ENCODE measurements around the gene POLR3GL.

Gene POLR3GL

DNA sequence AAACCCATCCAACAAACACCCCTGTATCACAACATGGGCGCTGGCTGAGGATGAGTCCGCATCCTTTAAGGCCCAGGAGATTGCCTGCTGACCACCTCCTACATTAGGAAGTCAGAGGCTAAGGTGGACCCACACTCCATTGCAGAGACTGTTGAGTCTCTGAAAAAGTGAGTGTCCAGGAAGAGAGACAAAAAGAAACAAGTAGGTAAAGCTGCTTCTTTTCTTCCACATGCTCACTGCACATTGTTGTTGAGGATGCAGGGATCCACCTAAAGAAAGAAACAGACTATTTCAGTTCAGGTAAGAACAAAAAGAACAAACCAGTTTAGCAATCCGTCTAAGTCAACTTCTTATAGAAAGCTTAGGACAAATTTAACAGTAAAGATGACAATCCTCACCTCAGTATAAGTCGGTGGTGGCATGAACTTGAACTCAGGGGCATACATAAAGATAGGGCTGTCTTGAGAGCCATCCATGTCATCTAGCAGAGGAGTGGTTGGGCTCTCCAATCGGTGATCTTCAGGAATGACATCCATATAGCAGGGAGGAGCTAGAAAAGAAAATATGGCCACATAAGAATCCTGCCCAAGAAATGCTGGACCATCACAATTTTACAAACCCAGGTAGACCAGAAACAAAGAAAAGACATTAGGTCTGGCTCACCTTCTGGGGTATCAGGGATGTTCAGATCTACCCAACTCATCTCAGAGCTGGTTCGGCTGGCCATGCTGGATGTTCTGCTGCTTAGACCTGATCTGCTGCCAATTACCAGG, 29.3 kb downstream of the POLR3GL start:
- DNase-seq: no peak

DNA sequence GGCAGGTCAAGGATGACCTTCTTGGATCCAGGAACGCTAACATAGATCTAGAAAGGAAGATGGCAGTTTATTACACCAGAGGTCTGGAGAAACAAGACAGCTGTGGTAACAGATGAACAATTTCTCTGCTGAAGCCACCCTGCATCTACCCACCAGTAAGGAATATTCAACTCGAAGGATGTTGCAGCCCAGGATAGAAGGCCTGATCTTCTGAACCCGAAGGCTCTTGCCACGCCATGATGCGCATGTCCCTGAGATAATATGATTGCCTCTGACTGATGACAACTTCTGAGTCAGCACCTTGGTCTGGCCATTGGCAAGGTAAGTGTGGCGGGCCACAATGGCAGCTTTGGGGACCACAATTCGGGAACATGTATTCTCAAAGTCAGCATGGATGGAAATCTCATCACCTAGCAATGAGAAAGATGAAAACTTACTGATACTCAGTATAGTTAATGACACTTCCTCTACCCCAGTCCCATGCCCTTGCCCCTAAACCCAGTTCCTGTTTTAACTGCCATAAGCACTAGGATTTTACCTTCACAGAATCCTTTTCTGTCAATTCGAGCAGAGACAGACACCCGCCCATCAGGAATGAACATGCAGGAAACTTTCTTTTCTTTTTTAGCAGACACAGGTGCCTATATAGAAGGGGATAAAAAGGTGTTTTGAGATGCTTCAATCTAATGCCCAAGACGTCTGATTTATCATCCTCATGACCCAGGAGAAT, 30.1 kb downstream of the POLR3GL start:
- DNase-seq: no peak

DNA sequence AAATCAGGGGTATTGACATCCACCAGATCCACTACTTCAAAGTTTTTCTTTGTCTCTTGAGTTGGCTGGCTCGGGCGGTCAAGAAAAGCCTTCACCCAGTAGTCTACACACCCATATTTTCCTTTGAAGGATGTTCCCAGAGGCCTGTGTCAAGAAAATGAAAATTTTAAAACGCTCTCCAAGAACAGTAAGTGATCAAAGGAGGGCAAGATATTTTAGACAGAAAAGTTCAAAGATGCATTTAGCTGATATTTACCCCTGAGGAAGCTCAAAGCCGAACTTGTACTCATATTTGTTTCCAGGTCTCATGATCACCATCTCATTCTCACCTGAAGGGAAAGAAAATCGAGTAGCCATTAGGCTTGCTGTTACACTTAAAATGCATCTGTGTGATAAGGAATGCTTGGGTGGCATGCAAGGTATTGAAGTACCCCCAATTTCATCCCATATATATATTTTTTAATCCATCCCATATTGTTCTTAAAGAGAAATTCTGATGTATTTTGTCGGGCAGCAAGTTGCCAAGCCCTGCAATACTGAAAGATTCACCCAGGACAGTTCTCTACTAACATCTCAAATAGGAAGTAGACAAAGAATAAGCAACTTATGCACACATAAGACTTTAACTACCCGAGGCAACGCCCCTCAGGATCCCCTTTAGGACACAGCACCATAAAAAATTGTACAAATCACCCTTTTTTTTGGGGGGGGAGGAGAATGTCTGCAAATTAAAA, 30.8 kb downstream of the POLR3GL start:
- DNase-seq: no peak

DNA sequence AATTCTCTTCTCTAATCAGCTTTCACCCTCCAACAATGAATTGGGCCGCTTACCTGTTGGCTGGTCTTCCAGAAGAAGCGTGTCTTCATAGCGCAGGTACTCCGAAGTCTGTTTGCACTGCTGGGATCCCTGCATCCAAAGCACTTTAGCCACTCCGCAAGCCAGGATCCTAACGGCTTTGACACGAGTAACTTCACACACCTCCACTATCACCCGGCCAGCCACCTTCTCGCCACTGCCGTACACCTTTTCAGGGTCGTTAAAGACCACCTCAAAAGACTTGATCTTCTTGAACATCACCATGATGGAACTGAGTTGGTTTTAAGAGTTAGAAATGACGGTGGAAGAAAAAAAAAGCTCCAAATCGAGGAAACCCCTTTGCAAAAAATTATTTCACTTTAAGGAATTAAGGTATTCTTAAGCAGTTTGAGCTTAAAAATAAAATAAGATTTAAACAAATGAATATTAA, 31.5 kb downstream of the POLR3GL start:
- DNase-seq: no peak

DNA sequence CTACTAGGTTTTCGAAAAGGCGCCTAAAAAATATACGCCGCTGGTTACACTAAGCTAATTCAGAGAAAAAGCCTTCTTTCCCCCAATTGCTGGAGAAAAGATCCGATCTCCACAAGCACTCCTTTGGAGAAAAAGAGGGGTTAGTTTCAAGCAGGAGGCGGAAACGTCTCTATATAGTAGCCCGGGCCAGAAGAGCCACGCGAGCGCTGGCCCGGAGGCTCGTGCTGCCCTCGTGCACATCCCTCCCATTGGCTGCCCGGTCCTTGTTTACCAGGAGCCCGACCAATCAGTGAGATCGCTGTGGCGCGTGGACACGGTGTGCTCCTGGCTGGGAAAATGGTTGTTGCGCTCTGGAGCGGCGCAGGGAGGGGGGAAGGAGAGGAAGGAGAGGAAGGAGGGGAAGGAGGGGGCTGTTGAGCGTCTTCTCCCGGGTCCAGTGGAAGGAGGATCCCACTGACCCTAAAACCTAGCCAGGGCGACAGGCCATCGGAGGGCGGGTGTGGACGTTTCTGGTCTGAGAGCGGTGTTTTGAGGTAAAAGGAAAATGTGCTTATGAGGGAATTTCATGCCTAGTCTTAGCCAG, 32.0 kb downstream of the POLR3GL start, which contains the start of gene TXNIP:
Gene TXNIP (minus strand): TSS at position 147 of the 583 bp plus-strand sequence. CDS start 313 bp downstream, outside the sequence.
- peak; percentile 95 for DNase-seq

DNA sequence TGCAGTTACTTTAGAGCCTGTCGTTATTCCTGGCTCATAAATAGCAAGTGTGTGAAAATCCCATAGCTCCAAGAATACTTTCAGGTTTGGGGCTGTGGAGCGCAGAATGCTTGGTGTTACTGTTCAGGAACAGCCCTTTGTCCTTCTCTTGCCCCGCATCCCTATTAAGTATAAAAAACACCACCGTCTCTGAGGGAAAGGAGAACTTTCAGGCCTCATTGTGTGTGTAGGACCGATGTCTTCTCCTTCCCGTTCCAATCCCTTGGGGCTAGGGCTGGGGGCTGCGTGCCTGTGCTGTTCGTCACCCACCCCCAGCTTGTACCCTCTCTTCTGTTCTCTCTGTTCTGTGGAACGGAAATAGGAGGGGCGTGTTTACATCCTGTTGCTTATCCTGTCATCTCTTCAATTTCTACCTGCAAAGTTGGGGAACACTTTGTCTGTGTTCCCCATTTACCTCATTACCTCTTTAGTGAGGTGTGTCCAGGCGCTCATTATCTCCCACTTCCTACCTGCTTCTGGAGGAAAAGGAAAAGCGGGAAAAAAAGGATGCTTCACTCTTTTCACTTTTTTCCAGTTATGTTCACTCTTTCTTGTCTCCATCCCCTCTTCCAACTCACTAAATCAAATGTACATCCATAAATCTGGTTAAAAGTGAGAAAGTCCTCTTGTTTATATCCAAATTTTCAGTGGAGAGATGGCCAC, 32.7 kb downstream of the POLR3GL start:
- no peak for DNase-seq

DNA sequence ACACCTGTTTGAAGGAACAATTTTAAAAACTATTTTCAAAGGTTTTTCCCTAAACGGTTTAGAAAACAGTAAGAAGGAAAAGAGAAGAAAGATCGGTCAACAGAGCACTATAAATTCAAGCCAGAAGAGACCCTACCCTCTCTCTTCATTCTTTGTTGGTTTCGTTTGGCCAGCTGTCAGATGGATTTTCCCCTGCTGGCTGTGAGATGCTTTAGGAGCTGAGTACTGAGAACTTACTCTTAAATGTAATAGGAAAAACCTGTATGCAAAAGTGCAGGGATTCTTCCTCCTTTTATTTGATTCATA, 33.2 kb downstream of the POLR3GL start:
- no peak for DNase-seq

DNA sequence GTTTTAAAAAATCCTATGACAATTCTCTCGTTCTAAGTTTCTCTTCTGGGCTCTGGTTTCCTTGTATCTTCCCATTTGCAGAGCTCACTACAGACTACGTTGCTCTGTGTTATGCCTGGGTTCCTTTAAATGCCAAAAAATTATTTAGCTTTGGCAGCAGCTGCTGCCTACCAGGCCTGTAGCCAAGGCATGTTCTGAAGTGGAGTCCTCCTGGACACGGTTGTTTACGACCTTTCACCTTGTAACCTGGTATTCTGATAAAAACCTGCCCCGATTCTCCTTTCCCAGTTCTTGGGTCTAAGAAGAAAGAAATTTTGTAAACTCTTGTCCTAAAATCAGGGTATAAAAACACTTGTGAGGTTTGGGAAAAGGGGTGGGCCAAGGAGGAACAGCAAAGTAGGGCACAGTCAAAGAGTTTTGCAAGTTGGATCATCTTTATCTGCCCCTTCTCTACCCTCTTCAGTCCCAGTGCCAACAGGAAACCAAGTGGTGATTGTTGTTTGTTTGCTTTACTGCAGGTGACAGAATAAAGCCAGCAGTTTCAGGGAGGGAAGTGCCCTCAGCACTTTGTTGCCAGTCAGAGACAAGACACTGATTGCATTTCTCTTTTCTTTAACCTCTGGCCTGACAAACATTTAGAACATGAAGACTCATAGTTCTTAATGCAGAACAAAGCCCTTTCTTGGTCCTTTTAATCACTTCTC, 35.0 kb downstream of the POLR3GL start:
- no peak for DNase-seq

DNA sequence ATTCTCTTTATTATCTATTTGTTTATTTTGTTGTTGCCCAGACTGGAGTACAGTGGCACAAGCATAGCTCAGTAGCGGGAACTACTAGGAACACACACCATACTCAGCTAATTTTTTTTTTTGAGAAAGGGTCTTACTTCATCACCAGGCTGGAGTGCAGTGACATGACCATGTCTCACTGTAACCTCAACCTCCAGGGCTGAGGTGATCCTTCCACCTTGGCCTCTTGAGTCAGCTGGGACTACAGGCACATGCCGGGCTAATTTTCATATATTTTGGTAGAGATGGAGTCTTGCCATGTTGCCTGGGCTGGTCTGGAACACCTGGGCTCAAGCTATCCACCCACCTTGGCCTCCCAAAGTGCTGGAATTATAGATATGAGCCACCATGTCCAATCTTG, 37.2 kb downstream of the POLR3GL start:
- no peak for DNase-seq

DNA sequence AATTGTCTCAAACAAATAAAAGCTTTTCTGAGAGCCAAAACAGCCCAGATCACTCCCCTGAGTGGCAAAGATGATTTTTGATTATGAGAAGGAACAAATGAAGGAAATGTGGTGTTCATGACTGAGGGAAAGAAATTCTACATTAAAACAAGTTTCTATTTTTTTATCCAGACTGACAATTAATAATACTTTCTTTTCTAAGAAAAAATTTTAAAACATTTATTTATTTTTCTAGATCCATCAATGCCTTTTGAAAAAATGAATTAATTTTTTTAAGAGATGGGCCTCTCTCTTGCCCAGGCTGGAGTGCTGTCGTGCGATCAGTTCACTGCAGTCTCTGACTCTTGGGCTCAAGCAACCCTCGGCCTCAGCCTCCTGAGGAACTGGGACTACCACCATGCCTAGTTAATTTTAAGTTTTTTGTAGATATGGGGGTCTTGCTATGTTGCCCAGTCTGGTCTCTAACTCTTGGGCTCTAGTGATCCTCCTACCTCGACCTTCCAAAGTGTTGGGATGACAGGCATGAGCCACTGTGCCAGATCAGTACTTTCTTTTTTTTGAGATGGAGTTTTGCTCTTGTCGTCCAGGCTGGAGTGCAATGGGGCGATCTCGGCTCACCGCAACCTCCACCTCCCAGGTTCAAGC, 43.1 kb downstream of the POLR3GL start:
- no peak for DNase-seq

DNA sequence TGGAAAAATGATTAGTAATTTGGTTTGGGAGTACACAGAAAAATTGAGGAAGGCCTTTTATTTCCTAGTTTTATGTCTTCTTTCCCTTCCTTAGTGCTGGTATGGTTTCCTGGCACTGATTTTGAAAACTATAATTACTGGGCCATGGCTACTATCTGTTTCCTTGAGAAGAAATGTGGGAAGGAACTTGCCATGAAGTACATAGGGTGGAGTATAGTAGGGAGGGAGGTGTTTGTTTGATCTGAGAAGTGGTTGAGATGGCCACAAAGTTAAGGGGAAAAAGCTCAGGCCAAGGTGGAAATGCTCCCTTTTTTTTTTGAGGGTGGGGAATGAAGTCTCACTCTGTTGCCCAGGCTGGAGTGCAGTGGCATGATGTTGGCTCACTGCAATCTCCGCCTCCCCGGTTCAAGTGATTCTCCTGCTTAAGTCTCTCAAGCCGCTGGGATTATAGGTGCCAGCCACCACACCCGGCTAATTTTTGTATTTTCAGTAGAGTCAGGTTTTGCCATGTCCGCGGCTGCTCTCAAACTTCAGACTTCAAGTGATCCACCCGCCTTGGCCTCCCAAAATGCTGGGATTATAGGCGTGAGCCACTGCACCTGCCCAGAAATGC, 45.7 kb downstream of the POLR3GL start:
- no peak for DNase-seq

DNA sequence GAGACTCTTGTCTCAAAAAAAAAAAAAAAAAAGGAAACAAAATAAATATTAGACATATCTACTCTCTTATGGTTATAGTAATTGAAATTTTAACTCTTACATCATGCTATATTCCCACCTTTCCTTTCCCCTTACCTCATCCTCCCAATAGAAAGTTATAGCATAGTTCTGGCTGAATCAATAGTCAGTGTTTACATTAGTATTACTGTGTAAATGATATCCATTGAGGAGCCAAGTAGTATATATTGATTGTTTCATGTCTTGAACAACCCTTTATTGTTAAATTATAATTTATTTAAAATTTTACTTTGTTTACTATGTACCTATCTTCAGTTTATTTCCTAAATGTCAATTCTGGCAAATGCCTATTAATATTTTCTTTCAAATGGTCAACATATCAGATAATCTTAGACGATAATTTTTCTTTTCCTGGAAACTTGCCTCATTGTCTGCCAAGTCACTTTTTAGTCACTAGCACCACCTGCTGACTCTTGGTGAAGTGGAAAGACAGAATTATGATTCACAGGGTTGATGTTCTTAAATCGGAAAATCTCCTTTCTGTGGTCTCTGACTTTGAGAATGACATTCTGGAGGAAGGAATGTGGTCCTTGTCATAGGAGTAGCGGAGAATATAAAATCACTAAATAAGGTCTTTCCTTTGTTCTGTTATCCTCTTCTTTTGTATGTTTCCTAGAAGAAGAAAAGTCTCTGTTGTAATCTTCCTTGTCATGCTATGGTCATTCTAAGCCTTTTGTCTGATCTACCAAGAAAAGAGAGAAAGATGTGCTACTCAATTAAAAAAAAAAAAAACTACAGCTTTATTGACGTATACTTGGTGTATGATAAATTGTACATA, 48.4 kb downstream of the POLR3GL start:
- DNase-seq: no peak

DNA sequence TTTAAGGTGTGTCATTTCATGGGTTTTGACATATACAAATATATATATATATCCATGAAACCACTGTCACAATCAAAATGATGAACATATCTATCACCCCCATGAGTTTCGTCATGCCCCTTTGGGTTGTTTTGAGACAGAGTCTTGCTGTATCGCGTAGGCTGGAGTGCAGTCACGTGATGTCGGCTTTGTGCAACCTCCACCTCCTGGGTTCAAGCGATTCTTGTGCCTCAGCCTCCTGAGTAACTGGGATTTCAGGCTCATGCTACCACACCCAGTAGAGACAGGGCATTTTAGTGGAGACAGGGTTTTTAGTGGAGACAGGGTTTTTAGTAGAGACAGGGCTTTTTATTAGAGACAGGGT, 49.1 kb downstream of the POLR3GL start:
- no peak for DNase-seq

DNA sequence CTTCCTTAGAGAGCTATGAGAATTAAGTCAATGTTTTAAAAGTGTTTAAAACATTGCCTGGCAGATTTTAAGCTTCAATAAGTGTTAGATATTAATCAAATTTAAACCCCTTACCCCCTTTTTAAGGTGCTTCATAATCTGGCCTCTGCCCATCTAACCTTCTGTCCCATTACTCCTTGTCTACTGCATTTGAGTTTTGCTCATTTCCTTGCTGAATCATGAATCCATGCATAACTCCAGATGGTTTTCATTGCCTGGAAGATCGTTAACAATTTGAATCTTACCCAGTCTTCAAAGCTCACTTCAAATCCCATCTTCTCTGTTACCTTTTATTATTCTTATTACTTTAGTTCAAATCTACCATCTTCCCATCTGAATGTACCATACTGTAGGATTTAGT, 52.4 kb downstream of the POLR3GL start:
- no peak for DNase-seq

DNA sequence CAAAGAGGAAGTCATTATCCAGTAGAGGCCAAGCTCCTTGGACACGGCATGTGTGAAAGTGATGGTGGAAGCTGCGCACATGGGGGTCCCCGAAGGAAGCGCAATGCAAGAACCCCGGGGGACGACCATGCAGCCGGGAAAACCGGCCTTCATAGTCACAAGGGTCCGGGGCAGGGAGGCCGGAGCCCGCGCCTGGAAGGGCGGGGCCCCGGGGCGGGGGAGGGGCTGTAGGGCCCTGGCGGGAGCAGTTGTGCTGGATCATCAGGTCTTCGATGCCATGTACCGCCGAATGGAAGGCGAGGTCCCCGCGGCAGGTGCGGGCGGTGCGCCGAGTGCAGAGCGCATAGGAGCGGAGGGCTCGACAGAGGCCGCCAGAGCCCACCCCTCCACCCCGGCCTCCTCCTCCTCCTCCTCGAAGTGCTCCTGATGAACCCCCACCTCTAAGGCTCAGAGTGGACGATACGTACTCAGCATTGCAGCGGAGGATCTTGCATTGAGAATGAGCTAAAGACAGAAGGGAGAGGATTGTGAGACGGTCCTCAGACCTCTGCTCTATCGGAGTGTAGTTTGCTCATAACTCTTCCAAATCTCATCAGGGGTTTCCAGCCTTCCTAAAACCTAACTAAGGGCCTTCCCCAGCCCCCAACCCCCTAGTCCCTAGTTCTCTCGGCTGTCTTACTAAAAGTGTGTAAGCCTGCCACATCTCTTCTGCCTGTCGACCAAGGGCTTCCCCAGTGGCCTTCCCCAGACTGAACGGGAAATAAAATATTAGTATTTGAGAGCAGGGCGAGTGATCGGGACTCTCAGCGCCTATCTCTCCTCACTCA, 55.0 kb downstream of the POLR3GL start:
- no peak for DNase-seq

DNA sequence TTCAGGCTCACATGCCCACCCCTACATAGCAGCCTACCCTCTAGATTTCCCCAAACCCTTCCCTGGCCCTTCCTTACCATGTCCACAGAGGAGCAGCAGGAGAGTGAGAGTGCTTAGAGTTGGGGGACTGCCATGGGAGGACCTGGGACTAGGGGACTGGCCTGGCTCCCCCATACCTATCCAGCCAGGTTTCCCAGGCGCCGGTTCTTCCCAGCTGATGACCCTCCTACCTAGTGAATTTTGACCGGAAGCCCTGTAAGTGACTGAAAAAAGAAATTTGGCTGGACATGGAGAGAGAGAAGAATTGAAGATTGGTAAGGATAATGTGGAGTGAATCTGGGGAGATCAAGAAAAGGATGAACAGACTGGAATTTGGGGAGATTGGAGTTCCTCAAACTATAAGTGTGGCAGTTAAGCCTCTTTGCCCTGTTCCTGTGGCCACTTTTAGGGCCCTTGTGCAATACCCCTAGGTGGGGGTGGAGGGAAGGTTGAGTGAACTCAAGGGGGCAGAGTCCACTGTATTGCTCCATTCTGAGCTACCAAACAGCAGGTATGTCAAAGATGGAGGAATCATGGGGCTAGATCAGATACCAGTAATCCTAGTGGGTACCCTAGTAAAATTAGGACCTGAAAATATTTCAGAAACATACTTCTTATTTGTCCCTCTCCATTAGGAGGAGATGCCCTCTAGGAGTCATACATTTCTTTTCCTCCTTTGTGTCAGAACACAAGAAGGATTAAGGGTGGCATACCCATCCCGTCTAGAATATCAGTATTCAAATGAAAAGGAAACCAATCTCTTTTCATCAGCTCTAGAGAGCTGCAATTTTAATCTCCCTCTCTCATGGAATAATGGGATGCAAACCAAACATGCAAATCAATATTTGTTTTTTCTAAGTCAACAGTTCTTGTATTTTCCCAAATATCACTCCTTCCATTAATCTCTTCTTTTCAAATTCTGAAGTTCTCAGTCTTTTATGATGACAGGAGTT, 55.9 kb downstream of the POLR3GL start:
- no peak for DNase-seq

DNA sequence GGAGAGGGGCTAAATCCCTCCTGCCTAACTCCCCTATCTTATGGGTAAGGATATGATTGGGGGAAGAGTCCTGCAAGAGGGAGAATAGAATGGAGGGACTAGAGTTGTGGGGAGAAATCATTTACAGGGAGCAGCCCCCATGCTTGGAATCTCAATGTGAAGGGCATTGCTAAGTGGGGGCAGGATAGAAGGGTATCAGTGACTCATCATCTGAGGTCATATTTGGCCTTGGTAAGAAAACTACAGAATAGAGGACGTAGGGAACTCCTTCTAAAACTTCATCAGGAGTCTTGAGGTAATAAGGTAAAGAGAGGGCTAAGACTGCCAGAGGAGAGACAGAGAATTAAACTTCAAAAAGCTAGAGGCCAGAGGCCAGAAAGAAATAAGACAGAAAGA, 56.6 kb downstream of the POLR3GL start:
- no peak for DNase-seq
